ENCODE measurements around the gene HIRA. TPM values are rescaled to one million over a fixed set of nuclear protein-coding genes. Genes with fewer than 3 reads are reported as not detected.

The HIRA gene
- total and polyA plus RNA-seq, 9 of the 15 experiments (the other 6 are each of a cell fraction or from before 2014, with no cell fraction given): 0.96 to 132 (median 58.4) TPM

DNA sequence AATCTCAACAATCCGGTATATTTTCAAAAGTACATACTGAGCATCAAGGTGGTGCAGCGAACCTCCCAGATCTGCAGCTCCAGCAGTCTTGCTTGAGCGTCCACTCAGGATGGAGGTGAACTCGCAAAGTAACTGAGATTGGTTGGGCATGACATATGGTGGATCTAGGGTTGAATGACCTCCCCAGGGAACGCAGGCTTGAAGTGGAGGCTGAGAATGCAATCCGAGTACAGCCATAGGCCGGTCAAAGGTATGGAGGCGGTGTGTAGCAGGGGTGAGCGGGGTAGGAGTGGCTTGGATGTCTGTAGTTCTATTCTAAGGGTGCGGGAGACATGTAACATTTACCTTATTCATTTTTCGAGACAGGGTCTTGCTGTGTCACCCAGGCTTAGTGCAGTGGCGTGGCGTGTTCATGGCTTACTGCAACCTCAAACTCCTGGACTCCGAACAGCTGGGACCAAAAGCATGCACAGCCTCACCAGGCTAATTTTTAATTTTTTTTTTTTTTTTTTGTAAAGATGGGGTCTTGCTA, 16.6 kb upstream of the HIRA start (continued):
- TF ChIP-seq ZNF764 (CRISPR knock-in tag; IDR thresholded peaks at IDR 0.05; ENCODE audit: low read depth) (peak; percentile 80; the same call in 1 of the 2 replicates), RFX7 (CRISPR knock-in tag; IDR thresholded peaks at IDR 0.05) (no peak), ZSCAN32 (CRISPR knock-in tag; IDR thresholded peaks at IDR 0.05) (0 out of 2 replicates have a peak, but pooled peaks have one; percentile 5), ZFPM2 (CRISPR knock-in tag; IDR thresholded peaks at IDR 0.05) (no peak), ESRRA (IDR thresholded peaks at IDR 0.05; ENCODE audit: borderline replicate concordance, low read depth) (no peak; the same call in 1 of the 2 replicates), ZNF316 (IDR thresholded peaks at IDR 0.05) (peak; percentile 61), GATA2 (CRISPR knock-in tag; IDR thresholded peaks at IDR 0.05) (no peak), SMAD4 (CRISPR knock-in tag; conservative IDR thresholded peaks at IDR 0.05) (no peak), KHSRP (IDR thresholded peaks at IDR 0.05) (no peak)
- TF ChIP-seq, protein P1, sequence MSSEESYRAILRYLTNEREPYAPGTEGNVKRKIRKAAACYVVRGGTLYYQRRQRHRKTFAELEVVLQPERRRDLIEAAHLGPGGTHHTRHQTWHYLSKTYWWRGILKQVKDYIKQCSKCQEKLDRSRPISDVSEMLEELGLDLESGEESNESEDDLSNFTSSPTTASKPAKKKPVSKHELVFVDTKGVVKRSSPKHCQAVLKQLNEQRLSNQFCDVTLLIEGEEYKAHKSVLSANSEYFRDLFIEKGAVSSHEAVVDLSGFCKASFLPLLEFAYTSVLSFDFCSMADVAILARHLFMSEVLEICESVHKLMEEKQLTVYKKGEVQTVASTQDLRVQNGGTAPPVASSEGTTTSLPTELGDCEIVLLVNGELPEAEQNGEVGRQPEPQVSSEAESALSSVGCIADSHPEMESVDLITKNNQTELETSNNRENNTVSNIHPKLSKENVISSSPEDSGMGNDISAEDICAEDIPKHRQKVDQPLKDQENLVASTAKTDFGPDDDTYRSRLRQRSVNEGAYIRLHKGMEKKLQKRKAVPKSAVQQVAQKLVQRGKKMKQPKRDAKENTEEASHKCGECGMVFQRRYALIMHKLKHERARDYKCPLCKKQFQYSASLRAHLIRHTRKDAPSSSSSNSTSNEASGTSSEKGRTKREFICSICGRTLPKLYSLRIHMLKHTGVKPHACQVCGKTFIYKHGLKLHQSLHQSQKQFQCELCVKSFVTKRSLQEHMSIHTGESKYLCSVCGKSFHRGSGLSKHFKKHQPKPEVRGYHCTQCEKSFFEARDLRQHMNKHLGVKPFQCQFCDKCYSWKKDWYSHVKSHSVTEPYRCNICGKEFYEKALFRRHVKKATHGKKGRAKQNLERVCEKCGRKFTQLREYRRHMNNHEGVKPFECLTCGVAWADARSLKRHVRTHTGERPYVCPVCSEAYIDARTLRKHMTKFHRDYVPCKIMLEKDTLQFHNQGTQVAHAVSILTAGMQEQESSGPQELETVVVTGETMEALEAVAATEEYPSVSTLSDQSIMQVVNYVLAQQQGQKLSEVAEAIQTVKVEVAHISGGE (CRISPR knock-in tag; IDR thresholded peaks at IDR 0.05): no peak
- TF ChIP-seq, protein P2, sequence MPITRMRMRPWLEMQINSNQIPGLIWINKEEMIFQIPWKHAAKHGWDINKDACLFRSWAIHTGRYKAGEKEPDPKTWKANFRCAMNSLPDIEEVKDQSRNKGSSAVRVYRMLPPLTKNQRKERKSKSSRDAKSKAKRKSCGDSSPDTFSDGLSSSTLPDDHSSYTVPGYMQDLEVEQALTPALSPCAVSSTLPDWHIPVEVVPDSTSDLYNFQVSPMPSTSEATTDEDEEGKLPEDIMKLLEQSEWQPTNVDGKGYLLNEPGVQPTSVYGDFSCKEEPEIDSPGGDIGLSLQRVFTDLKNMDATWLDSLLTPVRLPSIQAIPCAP (CRISPR knock-in tag; IDR thresholded peaks at IDR 0.05; ENCODE audit: borderline replicate concordance): no peak
- TF ChIP-seq, protein P3, sequence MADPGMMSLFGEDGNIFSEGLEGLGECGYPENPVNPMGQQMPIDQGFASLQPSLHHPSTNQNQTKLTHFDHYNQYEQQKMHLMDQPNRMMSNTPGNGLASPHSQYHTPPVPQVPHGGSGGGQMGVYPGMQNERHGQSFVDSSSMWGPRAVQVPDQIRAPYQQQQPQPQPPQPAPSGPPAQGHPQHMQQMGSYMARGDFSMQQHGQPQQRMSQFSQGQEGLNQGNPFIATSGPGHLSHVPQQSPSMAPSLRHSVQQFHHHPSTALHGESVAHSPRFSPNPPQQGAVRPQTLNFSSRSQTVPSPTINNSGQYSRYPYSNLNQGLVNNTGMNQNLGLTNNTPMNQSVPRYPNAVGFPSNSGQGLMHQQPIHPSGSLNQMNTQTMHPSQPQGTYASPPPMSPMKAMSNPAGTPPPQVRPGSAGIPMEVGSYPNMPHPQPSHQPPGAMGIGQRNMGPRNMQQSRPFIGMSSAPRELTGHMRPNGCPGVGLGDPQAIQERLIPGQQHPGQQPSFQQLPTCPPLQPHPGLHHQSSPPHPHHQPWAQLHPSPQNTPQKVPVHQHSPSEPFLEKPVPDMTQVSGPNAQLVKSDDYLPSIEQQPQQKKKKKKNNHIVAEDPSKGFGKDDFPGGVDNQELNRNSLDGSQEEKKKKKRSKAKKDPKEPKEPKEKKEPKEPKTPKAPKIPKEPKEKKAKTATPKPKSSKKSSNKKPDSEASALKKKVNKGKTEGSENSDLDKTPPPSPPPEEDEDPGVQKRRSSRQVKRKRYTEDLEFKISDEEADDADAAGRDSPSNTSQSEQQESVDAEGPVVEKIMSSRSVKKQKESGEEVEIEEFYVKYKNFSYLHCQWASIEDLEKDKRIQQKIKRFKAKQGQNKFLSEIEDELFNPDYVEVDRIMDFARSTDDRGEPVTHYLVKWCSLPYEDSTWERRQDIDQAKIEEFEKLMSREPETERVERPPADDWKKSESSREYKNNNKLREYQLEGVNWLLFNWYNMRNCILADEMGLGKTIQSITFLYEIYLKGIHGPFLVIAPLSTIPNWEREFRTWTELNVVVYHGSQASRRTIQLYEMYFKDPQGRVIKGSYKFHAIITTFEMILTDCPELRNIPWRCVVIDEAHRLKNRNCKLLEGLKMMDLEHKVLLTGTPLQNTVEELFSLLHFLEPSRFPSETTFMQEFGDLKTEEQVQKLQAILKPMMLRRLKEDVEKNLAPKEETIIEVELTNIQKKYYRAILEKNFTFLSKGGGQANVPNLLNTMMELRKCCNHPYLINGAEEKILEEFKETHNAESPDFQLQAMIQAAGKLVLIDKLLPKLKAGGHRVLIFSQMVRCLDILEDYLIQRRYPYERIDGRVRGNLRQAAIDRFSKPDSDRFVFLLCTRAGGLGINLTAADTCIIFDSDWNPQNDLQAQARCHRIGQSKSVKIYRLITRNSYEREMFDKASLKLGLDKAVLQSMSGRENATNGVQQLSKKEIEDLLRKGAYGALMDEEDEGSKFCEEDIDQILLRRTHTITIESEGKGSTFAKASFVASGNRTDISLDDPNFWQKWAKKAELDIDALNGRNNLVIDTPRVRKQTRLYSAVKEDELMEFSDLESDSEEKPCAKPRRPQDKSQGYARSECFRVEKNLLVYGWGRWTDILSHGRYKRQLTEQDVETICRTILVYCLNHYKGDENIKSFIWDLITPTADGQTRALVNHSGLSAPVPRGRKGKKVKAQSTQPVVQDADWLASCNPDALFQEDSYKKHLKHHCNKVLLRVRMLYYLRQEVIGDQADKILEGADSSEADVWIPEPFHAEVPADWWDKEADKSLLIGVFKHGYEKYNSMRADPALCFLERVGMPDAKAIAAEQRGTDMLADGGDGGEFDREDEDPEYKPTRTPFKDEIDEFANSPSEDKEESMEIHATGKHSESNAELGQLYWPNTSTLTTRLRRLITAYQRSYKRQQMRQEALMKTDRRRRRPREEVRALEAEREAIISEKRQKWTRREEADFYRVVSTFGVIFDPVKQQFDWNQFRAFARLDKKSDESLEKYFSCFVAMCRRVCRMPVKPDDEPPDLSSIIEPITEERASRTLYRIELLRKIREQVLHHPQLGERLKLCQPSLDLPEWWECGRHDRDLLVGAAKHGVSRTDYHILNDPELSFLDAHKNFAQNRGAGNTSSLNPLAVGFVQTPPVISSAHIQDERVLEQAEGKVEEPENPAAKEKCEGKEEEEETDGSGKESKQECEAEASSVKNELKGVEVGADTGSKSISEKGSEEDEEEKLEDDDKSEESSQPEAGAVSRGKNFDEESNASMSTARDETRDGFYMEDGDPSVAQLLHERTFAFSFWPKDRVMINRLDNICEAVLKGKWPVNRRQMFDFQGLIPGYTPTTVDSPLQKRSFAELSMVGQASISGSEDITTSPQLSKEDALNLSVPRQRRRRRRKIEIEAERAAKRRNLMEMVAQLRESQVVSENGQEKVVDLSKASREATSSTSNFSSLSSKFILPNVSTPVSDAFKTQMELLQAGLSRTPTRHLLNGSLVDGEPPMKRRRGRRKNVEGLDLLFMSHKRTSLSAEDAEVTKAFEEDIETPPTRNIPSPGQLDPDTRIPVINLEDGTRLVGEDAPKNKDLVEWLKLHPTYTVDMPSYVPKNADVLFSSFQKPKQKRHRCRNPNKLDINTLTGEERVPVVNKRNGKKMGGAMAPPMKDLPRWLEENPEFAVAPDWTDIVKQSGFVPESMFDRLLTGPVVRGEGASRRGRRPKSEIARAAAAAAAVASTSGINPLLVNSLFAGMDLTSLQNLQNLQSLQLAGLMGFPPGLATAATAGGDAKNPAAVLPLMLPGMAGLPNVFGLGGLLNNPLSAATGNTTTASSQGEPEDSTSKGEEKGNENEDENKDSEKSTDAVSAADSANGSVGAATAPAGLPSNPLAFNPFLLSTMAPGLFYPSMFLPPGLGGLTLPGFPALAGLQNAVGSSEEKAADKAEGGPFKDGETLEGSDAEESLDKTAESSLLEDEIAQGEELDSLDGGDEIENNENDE (IDR thresholded peaks at IDR 0.05; ENCODE audit: low read depth, low read length): peak; percentile 59
